GM12865 (cell line): ENCODE results near the gene SLC25A34.

Source experiments
- DNase-seq: peaks from one replicate; pipeline ENCODE4 v3.0.0; 2010; ENCODE audit warnings: low read depth
- H3K4me3 ChIP-seq: 2 replicates; pipeline ENCODE4 v1.5.1; 2011; ENCODE audit warnings: mild to moderate bottlenecking, low read depth, low read length, control low read depth
- CTCF ChIP-seq: IDR thresholded peaks from 2 replicates; pipeline ENCODE4 v1.5.1; 2011; ENCODE audit warnings: low read length, control low read depth, low read depth, inconsistent platforms; ENCODE audit not compliant: insufficient read depth; ENCODE audit errors: missing control alignments

SLC25A34 gene

GRCh38 chr1:15744122-15744679 lies 8.1 kb downstream of the SLC25A34 start:
- no peak overlapping the region for H3K4me3 ChIP-seq
- no peak for DNase-seq
- no peak for TF ChIP-seq CTCF

- no peak for DNase-seq
- no peak for TF ChIP-seq CTCF
- no peak overlapping the region for H3K4me3 ChIP-seq
Observed at GRCh38 chr1:15747378-15747777, 11.3 kb downstream of the SLC25A34 start.

- no peak overlapping the region for H3K4me3 ChIP-seq
- DNase-seq = no peak
- TF ChIP-seq CTCF = no peak
Observed at GRCh38 chr1:15748264-15748663, 12.2 kb downstream of the SLC25A34 start.

- DNase-seq = no peak
Observed at GRCh38 chr1:15748690-15749398, 12.8 kb downstream of the SLC25A34 start.

GRCh38 chr1:15749399-15750291 lies 13.6 kb downstream of the SLC25A34 start:
- no peak overlapping the region for H3K4me3 ChIP-seq
- DNase-seq = no peak
- TF ChIP-seq CTCF = no peak

More at GRCh38 chr1:15748690-15749398, 12.8 kb downstream of the SLC25A34 start:
- TF ChIP-seq CTCF = no peak
- H3K4me3 ChIP-seq = no peak overlapping the region

GRCh38 chr1:15750924-15751323 lies 14.9 kb downstream of the SLC25A34 start:
- DNase-seq = no peak
- no peak overlapping the region for H3K4me3 ChIP-seq
- no peak for TF ChIP-seq CTCF
